22Rv1 (cell line): ENCODE measurements around the gene BCCIP.

Experiments
- H3K27ac ChIP-seq: fragments of 450-650 bp; 2 replicates; pipeline ENCODE4 v1.5.1; 2017
- CTCF ChIP-seq: fragments of 450-650 bp; IDR thresholded peaks from 2 replicates; pipeline ENCODE4 v1.5.1; 2017; ENCODE audit warnings: mild to moderate bottlenecking
- ZFX ChIP-seq: fragments of 450-650 bp; IDR thresholded peaks from 2 replicates; pipeline ENCODE4 v1.6.1; 2017; ENCODE audit warnings: antibody characterized with exemption, borderline replicate concordance

BCCIP gene

GRCh38 chr10:125878957-125879835, 55.9 kb downstream of the BCCIP start:
- no peak overlapping the region for H3K27ac ChIP-seq
- no peak for TF ChIP-seq ZFX
- TF ChIP-seq CTCF = no peak

GRCh38 chr10:125880719-125881118, 57.4 kb downstream of the BCCIP start:
- TF ChIP-seq ZFX = no peak
- TF ChIP-seq CTCF = no peak
- no peak overlapping the region for H3K27ac ChIP-seq

GRCh38 chr10:125881192-125881591, 57.8 kb downstream of the BCCIP start, which contains the start of gene DHX32:
DHX32 (minus strand) TSS chr10:125881292; CDS start chr10:125880824, 468 bp downstream.
- no peak within 1 kb of the TSS for H3K27ac ChIP-seq
- TF ChIP-seq CTCF = no peak
- TF ChIP-seq ZFX = no peak

- H3K27ac ChIP-seq = no peak overlapping the region
- TF ChIP-seq CTCF = no peak
- TF ChIP-seq ZFX = no peak
These were observed 59.2 kb downstream of the BCCIP start for GRCh38 chr10:125882596-125882995.

GRCh38 chr10:125883211-125883610, 59.9 kb downstream of the BCCIP start:
- H3K27ac ChIP-seq = no peak overlapping the region
- no peak for TF ChIP-seq ZFX
- no peak for TF ChIP-seq CTCF
